SH-SY5Y (cell line): Measurements from ENCODE around the gene SOX10.

Experiments
- GATA2 ChIP-seq: IDR thresholded peaks from 2 replicates; pipeline ENCODE4 v1.6.1; 2011; ENCODE audit warnings: mild to moderate bottlenecking, low read depth, low read length
- GATA3 ChIP-seq: IDR thresholded peaks from 2 replicates; pipeline ENCODE4 v1.6.1; 2011; ENCODE audit warnings: low read depth, mild to moderate bottlenecking, low read length, moderate library complexity

GRCh38 chr22:37932401-37932800 is 52.0 kb downstream of the SOX10 start:
- TF ChIP-seq GATA2 (no peak), GATA3 (no peak)
